ENCODE data around the gene CXCR4.

DNA sequence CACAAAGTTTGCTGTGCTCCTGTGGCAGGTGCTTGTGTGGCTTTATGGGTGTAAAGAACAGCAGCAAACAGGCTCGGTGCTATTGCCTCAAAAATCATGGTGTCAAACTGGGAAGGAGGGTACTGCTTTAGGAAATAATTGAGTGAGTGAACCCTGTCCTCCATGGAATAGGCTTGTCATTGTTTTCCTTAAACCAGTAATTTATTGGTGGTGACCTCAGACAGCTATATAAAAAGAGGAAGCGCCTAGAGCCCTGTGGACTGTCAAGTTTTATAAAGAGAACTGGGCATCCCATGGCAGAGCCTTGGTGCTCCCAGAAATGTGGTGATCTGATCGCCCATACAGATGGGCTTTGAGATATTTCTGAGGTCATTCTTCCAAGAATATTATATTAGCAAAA is 4.7 kb upstream of the CXCR4 start:
- TF ChIP-seq CTCF (IDR thresholded peaks at IDR 0.05; ENCODE audit: borderline replicate concordance, extremely low read depth, low read length, poor library complexity, severe bottlenecking) (no peak), EZH2 (IDR thresholded peaks at IDR 0.05; ENCODE audit: borderline replicate concordance, low read depth, low read length, severe bottlenecking) (no peak)

Measured in DND-41 (cell line).